GM12878 (cell line): ENCODE data around the gene RAPGEF1. TPM values are rescaled to one million over a fixed set of nuclear protein-coding genes. Genes with fewer than 3 reads are reported as not detected.

Experiments used
- ATF7 ChIP-seq: fragments of 450-650 bp; IDR thresholded peaks from 2 replicates; pipeline ENCODE4 v1.6.1; 2016; ENCODE audit warnings: low read depth, mild to moderate bottlenecking
- BCL11A ChIP-seq: IDR thresholded peaks from 2 replicates; pipeline ENCODE4 v1.6.1; 2011; ENCODE audit warnings: low read depth, low read length
- CTCF ChIP-seq, 3 experiments: IDR thresholded peaks in 2 of 3; conservative IDR thresholded peaks in 1 of 3; 2 replicates each; pipeline ENCODE4 v1.5.1; 2011; ENCODE audit warnings: low read depth in 3 of 3, low read length in 3 of 3, mild to moderate bottlenecking in 3 of 3, control low read depth in 2 of 3, moderate library complexity in 2 of 3, inconsistent platforms in 1 of 3, mixed read lengths in 1 of 3; ENCODE audit not compliant: control insufficient read depth in 2 of 3, insufficient read depth in 1 of 3; ENCODE audit errors: extremely low read depth in 1 of 3
- E2F4 ChIP-seq: IDR thresholded peaks from 2 replicates; pipeline ENCODE4 v1.6.1; 2012; ENCODE audit warnings: low read depth, low read length, improper control_type of control experiment
- E2F8 ChIP-seq: fragments of 450-650 bp; IDR thresholded peaks from 2 replicates; pipeline ENCODE4 v1.6.1; 2018; ENCODE audit warnings: mild to moderate bottlenecking, low read depth, moderate library complexity; ENCODE audit not compliant: partially characterized antibody
- GABPA ChIP-seq: IDR thresholded peaks from 2 replicates; pipeline ENCODE4 v1.6.1; 2014; ENCODE audit warnings: antibody characterized with exemption, low read depth, mild to moderate bottlenecking, inconsistent platforms
- GATAD2B ChIP-seq: fragments of 450-650 bp; conservative IDR thresholded peaks from 2 replicates; pipeline ENCODE4 v1.6.1; 2017; ENCODE audit warnings: low read depth, mild to moderate bottlenecking, moderate library complexity
- HDAC2 ChIP-seq: fragments of 200-600 bp; sonication (generic); IDR thresholded peaks from 2 replicates; pipeline ENCODE4 v1.6.1; 2017
- NR2C1 ChIP-seq: fragments of 450-650 bp; IDR thresholded peaks from 2 replicates; pipeline ENCODE4 v1.6.1; 2017; ENCODE audit warnings: antibody characterized with exemption, mild to moderate bottlenecking, moderate library complexity
- PKNOX1 ChIP-seq: fragments of 450-650 bp; IDR thresholded peaks from 2 replicates; pipeline ENCODE4 v1.6.1; 2016; ENCODE audit warnings: mild to moderate bottlenecking
- POLR2A ChIP-seq: IDR thresholded peaks from 2 replicates; pipeline ENCODE4 v1.6.1; 2011; ENCODE audit warnings: low read depth, mild to moderate bottlenecking, low read length
- POLR2AphosphoS5 ChIP-seq: IDR thresholded peaks from 2 replicates; pipeline ENCODE4 v1.6.1; 2011; ENCODE audit warnings: mild to moderate bottlenecking, low read length, inconsistent platforms
- SKIL ChIP-seq: fragments of 450-650 bp; IDR thresholded peaks from 2 replicates; pipeline ENCODE4 v1.6.1; 2017; ENCODE audit warnings: mild to moderate bottlenecking, low read depth, inconsistent platforms; ENCODE audit not compliant: poor library complexity, severe bottlenecking
- SMAD1 ChIP-seq: fragments of 450-650 bp; IDR thresholded peaks from 2 replicates; pipeline ENCODE4 v1.6.1; 2018; ENCODE audit warnings: mild to moderate bottlenecking, low read depth; ENCODE audit not compliant: partially characterized antibody
- SP1 ChIP-seq: IDR thresholded peaks from one replicate; pipeline ENCODE4 v1.6.1; 2011; ENCODE audit warnings: low read depth, low read length
- SUZ12 ChIP-seq: fragments of 200-600 bp; sonication (generic); IDR thresholded peaks from one replicate; pipeline ENCODE4 v1.6.1; 2018; ENCODE audit warnings: antibody characterized with exemption, mild to moderate bottlenecking; ENCODE audit not compliant: unreplicated experiment
- USF1 ChIP-seq: IDR thresholded peaks from 2 replicates; pipeline ENCODE4 v1.6.1; 2011; ENCODE audit warnings: borderline replicate concordance, low read depth, mild to moderate bottlenecking, moderate library complexity, mixed read lengths, low read length; ENCODE audit not compliant: insufficient read depth; ENCODE audit errors: extremely low read length
- ZBED1 ChIP-seq: IDR thresholded peaks from 2 replicates; pipeline ENCODE4 v1.6.1; 2016; ENCODE audit warnings: borderline replicate concordance
- ZBTB33 ChIP-seq: fragments of 450-650 bp; IDR thresholded peaks from 2 replicates; pipeline ENCODE4 v1.6.1; 2017; ENCODE audit warnings: mild to moderate bottlenecking
- polyA plus RNA-seq, 11 experiments: library from polyadenylated mRNA; depleted of rRNA in 4 of 11; unstranded in 6 of 11; stranded (reverse) in 5 of 11; fragments of >200 nt; fragmentation: Nextera tagmentation in 4 of 11; fragmentation: Illumina TruSeq in 1 of 11; extraction: Ambion mirVana in 4 of 11; extraction: Trizol in 1 of 11; gene quantifications; 1 replicate in 1 of 11; 2 replicates in 10 of 11; pipeline versions ENCODE4 v1.2.1 to v1.2.3, GENCODE V29; 2011 to 2016; ENCODE audit warnings: inconsistent platforms in 2 of 11, missing spikeins in 2 of 11, low read depth in 1 of 11
- total RNA-seq, 4 experiments: library from RNA; depleted of rRNA in 3 of 4; stranded (reverse); fragments of >200 nt in 3 of 4; fragmentation: Illumina TruSeq in 1 of 4; extraction: Trizol in 1 of 4; gene quantifications; 2 replicates each; pipeline versions ENCODE4 v1.2.1 to v1.2.3, GENCODE V29; 2013 to 2021

The RAPGEF1 gene
- total and polyA plus RNA-seq, 10 of the 15 experiments (the other 5 are each of a cell fraction or from before 2014, with no cell fraction given): 0.42 to 113 (median 45.9) TPM

GRCh38 chr9:131707733-131708157 is 32.1 kb downstream of the RAPGEF1 start (continued):
- TF ChIP-seq E2F8 (no peak), E2F4 (no peak), USF1 (no peak), PKNOX1 (no peak), SP1 (no peak), POLR2A (no peak), POLR2AphosphoS5 (no peak), SKIL (no peak), GATAD2B (no peak), GABPA (no peak), ZBTB33 (no peak), SMAD1 (no peak), ATF7 (peak; percentile 35; the same call in 1 of the 2 replicates), CTCF (IDR thresholded peaks at IDR 0.05 in 2 of 3, conservative IDR thresholded peaks at IDR 0.05 in 1 of 3; ENCODE audit: control insufficient read depth in 2 of 3, extremely low read depth in 1 of 3, insufficient read depth in 1 of 3, low read depth in 3 of 3, low read length in 3 of 3) (no peak), HDAC2 (no peak), BCL11A (no peak), NR2C1 (no peak), SUZ12 (no peak), ZBED1 (0 out of 2 replicates have a peak, but pooled peaks have one; percentile 25)
